ENCODE data around the gene SLC1A7. TPM values are rescaled to one million over a fixed set of nuclear protein-coding genes. Genes with fewer than 3 reads are reported as not detected.

The SLC1A7 gene
- total and polyA plus RNA-seq, 2 experiments from 2014 or later = not detected

GRCh38 chr1:53166366-53166765 is 23.9 kb upstream of the SLC1A7 start:
- H3K4me1 ChIP-seq (ENCODE audit: low read depth) = no peaks in the 10 kb centered on the region
- H3K27ac ChIP-seq = no peak overlapping the region
- no peaks in the 10 kb centered on the region for H3K36me3 ChIP-seq
- no peaks in the 10 kb centered on the region for H3K27me3 ChIP-seq
- no peaks in the 10 kb centered on the region for H3K9me3 ChIP-seq (ENCODE audit: low read depth)
- TF ChIP-seq CTCF (IDR thresholded peaks at IDR 0.05; ENCODE audit: low read depth, low read length) = no peak
- H3K4me3 ChIP-seq = no peak overlapping the region
- no peak for DNase-seq (ENCODE audit: low read depth in 1 of 2, low spot score in 1 of 2)

- no peak overlapping the region for H3K4me3 ChIP-seq
- no peak for TF ChIP-seq CTCF (IDR thresholded peaks at IDR 0.05; ENCODE audit: low read depth, low read length)
- no peaks in the 10 kb centered on the region for H3K36me3 ChIP-seq
- no peak for DNase-seq (ENCODE audit: low read depth in 1 of 2, low spot score in 1 of 2)
- H3K9me3 ChIP-seq (ENCODE audit: low read depth) = no peaks in the 10 kb centered on the region
- no peak overlapping the region for H3K27ac ChIP-seq
- no peaks in the 10 kb centered on the region for H3K27me3 ChIP-seq
- no peaks in the 10 kb centered on the region for H3K4me1 ChIP-seq (ENCODE audit: low read depth)
These were observed 23.0 kb upstream of the SLC1A7 start for GRCh38 chr1:53165408-53165961.

GRCh38 chr1:53163291-53163768 is 20.9 kb upstream of the SLC1A7 start:
- no peak overlapping the region for H3K27ac ChIP-seq
- DNase-seq (ENCODE audit: low read depth in 1 of 2, low spot score in 1 of 2) = no peak
- H3K4me1 ChIP-seq (ENCODE audit: low read depth) = no peaks in the 10 kb centered on the region
- H3K27me3 ChIP-seq = no peaks in the 10 kb centered on the region
- H3K9me3 ChIP-seq (ENCODE audit: low read depth) = no peaks in the 10 kb centered on the region
- H3K4me3 ChIP-seq = no peak overlapping the region
- no peak for TF ChIP-seq CTCF (IDR thresholded peaks at IDR 0.05; ENCODE audit: low read depth, low read length)
- H3K36me3 ChIP-seq = no peaks in the 10 kb centered on the region

GRCh38 chr1:53162621-53163020 is 20.2 kb upstream of the SLC1A7 start:
- H3K36me3 ChIP-seq = no peaks in the 10 kb centered on the region
- H3K27me3 ChIP-seq = no peaks in the 10 kb centered on the region
- no peaks in the 10 kb centered on the region for H3K4me1 ChIP-seq (ENCODE audit: low read depth)
- no peaks in the 10 kb centered on the region for H3K9me3 ChIP-seq (ENCODE audit: low read depth)
- no peak for DNase-seq (ENCODE audit: low read depth in 1 of 2, low spot score in 1 of 2)
- H3K4me3 ChIP-seq = no peak overlapping the region
- H3K27ac ChIP-seq = no peak overlapping the region
- TF ChIP-seq CTCF (IDR thresholded peaks at IDR 0.05; ENCODE audit: low read depth, low read length) = no peak

DNA sequence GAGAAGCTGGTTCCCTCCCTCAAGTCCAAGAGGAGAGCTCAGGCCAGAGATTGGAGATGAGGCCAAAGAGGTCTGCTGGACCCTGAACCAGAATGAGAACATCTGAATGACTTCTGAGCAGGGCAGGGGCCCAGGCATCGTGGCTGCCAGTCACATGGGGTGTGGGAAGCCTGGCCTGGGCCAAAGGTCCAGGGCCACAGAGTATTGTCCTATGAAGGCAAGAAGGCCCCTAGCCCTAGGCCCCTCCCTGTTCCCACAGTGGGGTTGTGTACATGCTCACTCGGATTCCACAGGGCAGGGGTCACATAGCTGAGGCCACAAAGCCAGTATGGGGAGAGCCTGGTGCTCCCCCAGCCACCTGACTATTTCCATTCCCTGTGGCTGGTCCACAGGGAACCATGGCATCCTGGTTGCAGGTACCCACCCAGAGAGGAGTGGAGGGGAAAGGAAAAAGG is 18.5 kb upstream of the SLC1A7 start:
- Histone ChIP-seq H3K4me3 (no peak overlapping the region), H3K4me1 (ENCODE audit: low read depth) (no peaks in the 10 kb centered on the region), H3K27ac (no peak overlapping the region), H3K36me3 (no peaks in the 10 kb centered on the region), H3K27me3 (no peaks in the 10 kb centered on the region), H3K9me3 (ENCODE audit: low read depth) (no peaks in the 10 kb centered on the region)
- no peak for TF ChIP-seq CTCF (IDR thresholded peaks at IDR 0.05; ENCODE audit: low read depth, low read length)
- no peak for DNase-seq (ENCODE audit: low read depth in 1 of 2, low spot score in 1 of 2)

Measured in cardiac muscle cell (in vitro differentiated cells and primary cell).